Midbrain (tissue), 1 donor: ENCODE measurements around the gene CHIC2.
"Not testable (repeated sequence)": the region's sequence is repeated elsewhere in the genome, so short reads cannot be mapped to it uniquely, and the experiment has no call there.

Source experiments
- DNase-seq: peaks from one replicate; lab custom pipeline; 2025; lab: John Stamatoyannopoulos, UW

Gene CHIC2

DNA sequence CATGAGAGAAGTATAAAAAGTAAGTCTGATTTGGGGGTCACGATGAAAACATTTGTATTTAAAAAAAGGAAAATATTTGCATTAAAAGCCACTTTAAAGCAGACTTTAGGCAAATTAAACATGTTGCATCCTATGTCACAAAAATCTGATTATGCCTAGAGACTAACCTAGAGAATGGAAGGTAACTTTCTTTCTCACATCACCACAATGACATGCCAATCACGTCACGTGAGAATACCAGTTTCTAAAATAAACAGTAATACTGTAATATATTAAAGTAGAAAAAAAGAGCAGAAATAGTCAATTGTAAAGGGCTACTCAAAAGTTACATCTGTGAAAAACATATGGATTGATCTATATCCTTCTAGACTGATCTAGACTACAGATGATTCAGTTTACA lies 3.3 kb downstream of the CHIC2 start:
- no peak for DNase-seq

DNA sequence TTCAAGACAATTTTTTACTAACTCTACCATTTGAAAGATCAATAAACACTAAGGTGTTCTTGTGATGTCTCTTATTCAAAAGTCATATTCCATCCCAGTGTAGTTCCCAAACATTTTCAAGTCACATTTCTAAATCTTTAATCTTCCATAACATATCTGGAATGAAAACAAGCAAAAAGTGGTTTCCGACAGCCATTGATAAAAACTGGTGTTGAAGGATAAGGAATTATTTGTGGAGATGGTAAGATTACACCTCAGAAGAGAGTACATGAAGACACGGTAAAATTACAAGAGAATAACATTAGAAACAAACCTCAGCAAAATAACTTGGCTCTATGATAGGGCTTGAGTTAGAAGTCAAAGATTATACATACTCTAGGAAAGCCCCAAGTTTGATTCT lies 4.3 kb downstream of the CHIC2 start:
- no peak for DNase-seq

DNA sequence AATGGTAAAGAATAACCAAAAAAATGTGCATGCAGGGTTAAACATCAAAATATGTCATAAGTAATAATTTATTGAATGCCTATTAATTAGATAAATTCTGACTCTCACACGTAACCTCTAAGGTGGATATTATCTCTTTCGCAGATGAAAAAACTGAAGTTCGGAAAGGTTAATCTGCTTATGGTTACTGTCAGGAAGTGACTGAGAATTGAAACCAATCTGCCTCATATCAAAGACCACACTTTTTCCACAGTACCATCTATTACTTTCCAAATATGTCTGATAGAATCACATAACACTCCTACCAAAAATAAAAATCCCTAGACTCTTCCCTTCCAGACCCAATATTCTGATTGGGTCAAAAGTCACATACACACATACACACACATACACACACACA lies 6.2 kb downstream of the CHIC2 start:
- no peak for DNase-seq

DNA sequence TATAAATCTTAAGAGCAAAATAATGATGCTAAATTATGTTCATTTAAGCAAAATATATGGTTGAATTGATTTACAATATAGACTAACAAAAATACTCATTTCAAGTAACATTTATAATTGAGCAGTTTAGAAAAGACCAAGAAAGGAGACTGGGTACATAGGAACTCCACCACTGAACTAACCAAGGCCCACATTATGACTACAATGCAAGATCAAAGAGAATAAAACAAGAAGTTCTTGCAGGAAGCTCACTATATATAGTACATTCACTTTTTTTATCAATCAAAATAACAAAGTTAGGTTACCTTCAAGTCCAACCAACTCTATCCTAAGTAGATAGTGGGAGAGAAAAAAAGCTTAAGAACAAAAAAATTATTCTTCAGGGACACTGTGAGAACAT lies 8.0 kb downstream of the CHIC2 start:
- DNase-seq: no peak

GRCh38 chr4:54055494-54055893 lies 8.9 kb downstream of the CHIC2 start:
- DNase-seq: no peak

GRCh38 chr4:54054501-54054900 lies 9.9 kb downstream of the CHIC2 start:
- DNase-seq: no peak

DNA sequence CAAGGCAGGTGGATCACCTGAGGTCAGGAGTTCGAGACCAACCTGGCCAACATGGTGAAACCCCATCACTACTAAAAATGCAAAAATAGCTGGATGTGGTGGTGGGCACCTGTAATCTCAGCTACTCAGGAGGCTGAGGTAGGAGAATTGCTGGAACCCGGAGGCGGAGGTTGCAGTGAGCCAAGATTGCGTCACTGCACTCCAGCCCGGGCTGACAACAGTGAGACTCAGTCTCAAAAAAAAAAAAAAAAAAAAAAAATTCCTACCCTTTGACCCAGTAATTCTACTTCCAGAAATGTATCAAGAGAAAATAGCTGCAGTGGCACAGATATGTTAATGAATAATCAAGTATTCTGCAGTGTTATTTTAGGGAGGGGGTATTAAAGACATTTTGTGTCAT lies 11.1 kb downstream of the CHIC2 start:
- DNase-seq: not testable (repeated sequence)

DNA sequence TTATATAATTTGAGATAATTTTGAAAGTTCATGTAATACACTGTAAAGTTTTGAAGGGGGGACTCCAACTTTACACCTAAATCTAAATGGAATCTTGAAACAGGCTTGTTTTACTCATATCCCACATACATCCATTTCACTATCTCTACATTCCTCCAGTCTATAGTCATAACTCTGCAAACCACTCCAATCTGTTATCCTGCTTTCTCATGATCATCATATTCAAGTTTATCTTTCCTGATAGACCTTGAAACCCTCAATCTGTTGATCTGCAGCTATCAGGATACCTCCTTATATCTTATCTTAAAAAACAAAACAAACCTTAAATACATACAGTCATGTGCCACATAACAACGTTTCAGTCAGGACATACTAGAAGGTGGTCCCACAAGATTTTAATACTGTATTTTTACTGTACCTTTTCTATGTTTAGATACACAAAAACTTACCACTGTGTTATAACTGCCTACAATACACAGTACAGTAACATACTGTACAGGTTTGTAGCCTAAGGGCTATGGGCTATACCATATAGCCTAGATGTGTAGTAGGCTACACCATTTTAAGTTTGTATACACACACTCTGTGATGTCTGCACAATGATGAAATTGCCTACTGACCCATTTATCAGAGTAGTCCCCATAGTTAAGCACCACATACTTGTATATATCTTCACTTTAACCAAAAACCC lies 14.0 kb downstream of the CHIC2 start:
- DNase-seq: no peak

DNA sequence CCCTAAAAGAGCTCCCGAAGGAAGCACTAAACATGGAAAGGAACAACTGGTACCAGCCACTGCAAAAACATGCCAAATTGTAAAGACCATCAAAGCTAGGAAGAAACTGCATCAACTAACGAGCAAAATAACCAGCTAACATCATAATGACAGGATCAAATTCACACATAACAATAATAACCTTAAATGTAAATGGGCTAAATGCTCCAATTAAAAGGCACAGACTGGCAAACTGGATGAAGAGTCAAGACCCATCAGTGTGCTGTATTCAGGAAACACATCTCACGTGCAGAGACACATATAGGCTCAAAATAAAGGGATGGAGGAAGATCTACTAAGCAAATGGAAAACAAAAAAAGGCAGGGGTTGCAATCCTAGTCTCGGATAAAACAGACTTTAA lies 20.8 kb downstream of the CHIC2 start:
- not testable (repeated sequence) for DNase-seq

DNA sequence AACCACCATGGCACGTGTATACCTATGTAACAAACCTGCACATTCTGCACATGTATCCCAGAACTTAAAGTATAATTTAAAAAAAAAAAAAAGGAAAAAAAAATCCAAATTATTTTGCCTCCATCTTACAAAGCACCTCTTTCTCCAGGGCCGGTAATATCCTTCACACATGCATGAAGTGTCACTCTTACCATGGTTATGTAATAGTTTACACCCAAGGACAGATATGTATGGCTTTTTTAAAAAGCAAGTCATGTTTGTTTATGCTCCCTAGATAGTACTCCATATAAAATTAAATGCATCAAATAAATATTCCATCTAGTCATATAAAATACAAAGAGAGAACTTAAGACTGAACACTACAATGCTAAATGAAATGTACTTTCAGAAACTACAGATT lies 22.5 kb downstream of the CHIC2 start:
- no peak for DNase-seq

DNA sequence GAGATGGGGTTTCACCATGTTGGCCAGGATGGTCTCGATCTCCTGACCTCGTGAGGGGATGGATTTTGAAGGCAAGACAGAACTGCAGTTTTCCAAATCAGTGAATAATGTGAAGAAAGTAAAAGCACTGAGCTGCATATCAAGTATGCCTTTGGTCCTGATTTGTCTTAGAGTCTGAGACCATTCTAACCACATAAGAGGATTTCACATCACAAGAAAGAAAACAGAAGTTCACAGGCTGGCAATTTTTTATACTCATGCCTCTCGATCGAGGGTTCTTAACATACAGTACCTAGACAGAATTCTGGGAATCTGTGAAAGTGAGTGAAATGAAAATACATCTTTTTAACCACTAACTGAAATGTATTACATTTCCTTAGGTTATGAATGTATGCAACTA lies 23.3 kb downstream of the CHIC2 start:
- no peak for DNase-seq

DNA sequence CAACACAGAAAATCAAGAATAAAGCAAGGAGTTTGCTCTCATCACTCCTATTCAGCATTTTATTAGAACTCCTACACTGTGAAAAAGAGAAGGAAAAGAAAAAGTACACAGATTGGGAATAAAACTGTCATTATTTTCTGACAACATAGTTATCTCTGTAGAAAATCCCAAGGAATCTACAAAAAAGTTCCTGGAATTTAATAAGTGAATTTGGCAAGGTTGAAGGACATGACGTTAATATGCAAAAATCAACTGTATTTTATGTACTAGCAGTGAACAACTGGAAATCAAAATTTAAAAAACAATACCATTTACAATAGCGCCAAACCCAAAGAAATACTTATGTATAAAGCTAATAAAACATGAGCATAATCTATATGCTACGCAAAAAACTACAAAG lies 26.3 kb downstream of the CHIC2 start:
- DNase-seq: no peak

DNA sequence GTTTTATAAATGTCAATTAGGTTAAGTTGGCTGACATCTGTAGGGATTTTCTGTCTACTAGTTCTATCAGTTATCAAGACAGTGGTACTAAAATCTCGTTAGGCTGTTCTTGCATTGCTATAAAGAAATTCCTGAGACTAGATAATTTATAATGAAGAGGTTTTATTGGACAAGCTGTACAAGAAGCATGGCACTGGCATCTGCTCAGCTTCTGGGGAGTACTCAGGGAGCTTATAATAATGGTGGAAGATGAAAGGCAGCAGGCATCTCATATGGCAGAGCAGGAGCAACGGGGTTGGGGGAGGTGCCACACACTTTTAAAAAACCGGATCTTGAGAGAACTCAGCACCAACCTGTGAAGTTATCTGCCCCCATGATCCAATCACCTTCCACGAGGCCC lies 28.2 kb downstream of the CHIC2 start:
- no peak for DNase-seq

DNA sequence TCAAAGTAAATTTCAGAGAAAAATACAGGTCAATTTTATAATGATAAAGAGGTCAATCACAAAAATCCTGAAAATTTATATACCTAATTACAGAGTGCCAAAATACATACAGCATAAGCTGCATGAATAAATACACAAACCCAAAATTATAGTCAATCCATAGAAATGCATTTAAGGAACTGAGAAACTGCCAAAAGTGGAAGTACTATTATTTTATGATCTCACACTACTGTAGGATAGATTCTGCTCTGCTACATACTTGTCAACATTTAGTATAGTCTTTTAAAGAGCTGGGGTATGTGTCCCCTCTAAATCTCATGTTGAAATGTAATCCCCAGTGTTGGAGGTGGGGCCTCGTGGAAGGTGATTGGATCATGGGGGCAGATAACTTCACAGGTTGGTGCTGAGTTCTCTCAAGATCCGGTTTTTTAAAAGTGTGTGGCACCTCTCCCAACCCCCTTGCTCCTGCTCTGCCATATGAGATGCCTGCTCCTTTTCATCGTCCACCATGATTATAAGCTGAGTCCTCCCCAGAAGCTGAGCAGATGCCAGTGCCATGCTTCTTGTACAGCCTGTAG lies 31.8 kb downstream of the CHIC2 start:
- DNase-seq: no peak

DNA sequence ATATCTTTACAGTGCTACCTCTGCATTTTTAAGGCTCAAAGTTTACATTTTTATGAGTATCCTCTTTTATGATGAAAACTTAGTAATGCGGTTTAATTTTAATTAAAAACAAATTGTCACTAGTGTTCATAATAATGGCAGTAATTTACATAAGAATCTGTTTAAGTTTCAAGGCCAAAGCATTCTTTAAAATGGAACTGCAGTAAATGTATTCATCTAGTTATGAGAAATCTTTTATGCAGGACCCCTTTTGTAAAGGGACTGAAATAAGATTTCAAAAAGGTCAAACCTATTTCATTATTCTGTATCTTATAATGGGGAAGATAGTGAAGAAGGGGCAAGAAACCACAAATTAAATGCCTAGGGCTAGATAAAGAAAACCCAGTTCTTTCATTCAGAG lies 37.1 kb downstream of the CHIC2 start:
- DNase-seq: no peak

GRCh38 chr4:54025582-54025981 lies 38.8 kb downstream of the CHIC2 start:
- no peak for DNase-seq

GRCh38 chr4:54023019-54023418 lies 41.4 kb downstream of the CHIC2 start:
- not testable (repeated sequence) for DNase-seq

GRCh38 chr4:54017974-54018373 lies 46.4 kb downstream of the CHIC2 start:
- DNase-seq: no peak

DNA sequence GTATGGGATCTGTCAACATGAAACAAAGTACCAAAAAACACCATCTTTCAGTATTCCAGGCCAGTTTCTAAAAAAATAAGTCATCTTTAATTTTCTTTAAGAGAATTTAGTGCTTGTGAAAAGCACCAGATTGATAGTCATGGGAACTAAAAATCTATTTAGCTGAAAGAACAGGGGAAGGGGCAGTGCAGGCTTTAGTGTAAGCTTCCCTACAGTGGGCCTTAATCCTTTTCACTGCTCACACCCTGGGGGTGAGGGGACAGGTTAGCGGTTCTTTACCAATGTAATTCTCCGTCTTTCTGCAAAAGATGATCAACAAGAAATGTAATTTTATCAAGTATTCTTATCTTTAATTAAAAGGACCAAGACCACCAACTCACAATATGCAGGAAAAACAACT lies 47.1 kb downstream of the CHIC2 start:
- DNase-seq: no peak

DNA sequence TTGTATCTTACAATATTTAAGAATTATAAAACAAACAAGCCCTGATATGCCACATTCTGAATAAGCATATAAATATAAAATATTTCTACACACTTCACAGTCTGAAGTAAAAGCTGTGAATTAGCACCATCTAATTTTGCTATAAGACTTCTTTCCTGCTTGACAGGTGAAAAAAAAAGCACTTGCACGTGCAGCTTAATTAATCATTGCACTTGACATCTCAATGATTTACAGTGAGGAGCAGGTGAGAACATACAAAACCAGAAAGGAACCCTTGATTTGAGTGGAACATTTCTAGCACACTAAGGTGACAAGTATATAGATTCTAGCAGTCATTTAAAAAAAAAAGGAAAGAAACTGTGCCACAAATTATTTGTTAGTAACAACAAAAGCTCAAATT lies 47.9 kb downstream of the CHIC2 start:
- DNase-seq: no peak

GRCh38 chr4:54015423-54016030 lies 48.9 kb downstream of the CHIC2 start:
- DNase-seq: no peak

- DNase-seq: no peak
Observed at GRCh38 chr4:54014666-54015160, 49.7 kb downstream of the CHIC2 start.

- DNase-seq: no peak
Observed at GRCh38 chr4:54011201-54011600, 53.2 kb downstream of the CHIC2 start.

GRCh38 chr4:54006755-54007154 lies 57.6 kb downstream of the CHIC2 start:
- no peak for DNase-seq
